DND-41 (cell line): ENCODE results near the gene AUP1.

Experiments
- EZH2 ChIP-seq: IDR thresholded peaks from 3 replicates; pipeline ENCODE4 v1.6.1; 2012; ENCODE audit warnings: borderline replicate concordance, low read depth, mild to moderate bottlenecking, moderate library complexity, low read length, inconsistent platforms; ENCODE audit not compliant: severe bottlenecking
- TF ChIP-seq, protein P1 (sequence below): IDR thresholded peaks from 2 replicates; pipeline ENCODE4 v1.5.1; 2012; ENCODE audit warnings: borderline replicate concordance, low read length, moderate library complexity, mild to moderate bottlenecking; ENCODE audit not compliant: poor library complexity, severe bottlenecking; ENCODE audit errors: extremely low read depth

DNA sequence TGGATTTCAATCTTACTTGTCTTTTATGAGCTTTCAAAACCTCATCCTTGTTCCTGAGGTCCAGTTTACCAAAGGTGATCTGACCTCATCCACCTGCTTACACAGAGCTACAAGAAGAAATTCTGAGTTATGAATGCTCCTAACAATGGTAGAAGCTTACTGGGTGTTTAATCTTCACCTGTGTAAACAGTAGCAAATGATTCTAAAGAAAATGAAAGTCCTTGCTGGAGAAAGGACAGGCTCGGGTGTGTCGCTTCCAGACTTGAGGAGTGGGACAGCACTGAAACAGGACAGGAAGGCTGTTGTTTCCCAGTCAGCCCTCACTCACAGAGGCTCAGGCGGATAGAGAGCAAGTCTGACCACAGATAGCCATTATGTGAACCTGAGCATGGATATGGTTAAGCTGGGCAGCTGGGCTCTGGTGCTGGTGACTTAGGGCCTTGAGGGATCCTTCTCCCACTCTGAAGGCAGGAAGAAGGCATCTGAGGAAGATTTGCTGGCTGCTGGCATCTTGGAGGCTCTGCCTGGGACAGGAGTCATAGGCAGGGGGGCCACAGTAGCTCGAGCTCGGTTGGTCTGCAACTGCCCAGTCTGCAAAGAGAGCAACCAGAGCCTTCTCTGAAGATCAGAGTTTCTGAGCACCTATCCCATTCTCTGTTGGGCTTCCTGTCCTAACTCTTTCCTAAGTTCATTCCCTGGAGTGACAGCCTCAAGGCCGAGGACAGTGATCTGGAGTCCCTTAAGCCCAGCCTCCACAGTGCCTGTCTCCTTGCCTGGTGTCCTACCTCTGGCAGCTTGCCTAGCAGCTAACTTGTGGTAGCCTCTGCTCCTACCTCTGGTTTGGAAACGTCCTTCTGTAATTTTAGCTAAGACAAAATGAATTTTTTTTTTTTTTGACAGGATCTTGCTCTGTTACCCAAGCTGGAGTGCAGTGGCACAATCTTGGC is 29.1 kb upstream of the AUP1 start:
- TF ChIP-seq, protein P1, sequence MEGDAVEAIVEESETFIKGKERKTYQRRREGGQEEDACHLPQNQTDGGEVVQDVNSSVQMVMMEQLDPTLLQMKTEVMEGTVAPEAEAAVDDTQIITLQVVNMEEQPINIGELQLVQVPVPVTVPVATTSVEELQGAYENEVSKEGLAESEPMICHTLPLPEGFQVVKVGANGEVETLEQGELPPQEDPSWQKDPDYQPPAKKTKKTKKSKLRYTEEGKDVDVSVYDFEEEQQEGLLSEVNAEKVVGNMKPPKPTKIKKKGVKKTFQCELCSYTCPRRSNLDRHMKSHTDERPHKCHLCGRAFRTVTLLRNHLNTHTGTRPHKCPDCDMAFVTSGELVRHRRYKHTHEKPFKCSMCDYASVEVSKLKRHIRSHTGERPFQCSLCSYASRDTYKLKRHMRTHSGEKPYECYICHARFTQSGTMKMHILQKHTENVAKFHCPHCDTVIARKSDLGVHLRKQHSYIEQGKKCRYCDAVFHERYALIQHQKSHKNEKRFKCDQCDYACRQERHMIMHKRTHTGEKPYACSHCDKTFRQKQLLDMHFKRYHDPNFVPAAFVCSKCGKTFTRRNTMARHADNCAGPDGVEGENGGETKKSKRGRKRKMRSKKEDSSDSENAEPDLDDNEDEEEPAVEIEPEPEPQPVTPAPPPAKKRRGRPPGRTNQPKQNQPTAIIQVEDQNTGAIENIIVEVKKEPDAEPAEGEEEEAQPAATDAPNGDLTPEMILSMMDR, result no peak
- TF ChIP-seq EZH2, result no peak
